ENCODE results near the gene NDST3.

GRCh38 chr4:118284169-118284568 is 249.9 kb downstream of the NDST3 start:
- no peak for TF ChIP-seq CTCF (optimal IDR thresholded peaks at IDR 0.05 in 1 of 3, IDR thresholded peaks at IDR 0.05 in 1 of 3, conservative IDR thresholded peaks at IDR 0.05 in 1 of 3; ENCODE audit: extremely low read depth in 1 of 3, insufficient read depth in 2 of 3, low read length in 3 of 3)
- TF ChIP-seq EZH2 (IDR thresholded peaks at IDR 0.05; ENCODE audit: low read length): no peak
